ENCODE measurements around the gene GOLT1A. TPM values are rescaled to one million over a fixed set of nuclear protein-coding genes. Genes with fewer than 3 reads are reported as not detected.

Gene GOLT1A
- total and polyA plus RNA-seq, 10 of the 15 experiments (the other 5 are each of a cell fraction or from before 2014, with no cell fraction given): 0.09 to 0.46 TPM; not detected in 8

DNA sequence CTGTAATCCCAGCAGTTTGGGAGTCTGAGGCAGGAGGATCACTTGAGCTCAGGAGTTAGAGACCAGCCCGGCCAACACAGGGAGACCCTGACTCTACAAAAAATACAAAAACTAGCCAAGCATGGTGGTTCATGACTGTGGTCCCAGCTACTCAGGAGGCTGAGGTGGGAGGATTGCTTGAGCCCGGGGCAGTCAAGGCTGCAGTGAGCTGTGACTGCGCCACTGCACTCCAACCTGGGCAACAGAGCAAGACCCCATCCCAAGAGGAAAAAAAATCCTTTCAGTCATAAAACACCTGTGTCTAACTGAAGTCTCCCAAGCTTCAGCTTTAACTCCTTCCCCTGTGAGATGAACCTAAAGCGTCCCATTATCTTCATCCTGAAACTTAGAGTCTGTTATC is 33.1 kb upstream of the GOLT1A start (continued):
- TF ChIP-seq, protein P1, sequence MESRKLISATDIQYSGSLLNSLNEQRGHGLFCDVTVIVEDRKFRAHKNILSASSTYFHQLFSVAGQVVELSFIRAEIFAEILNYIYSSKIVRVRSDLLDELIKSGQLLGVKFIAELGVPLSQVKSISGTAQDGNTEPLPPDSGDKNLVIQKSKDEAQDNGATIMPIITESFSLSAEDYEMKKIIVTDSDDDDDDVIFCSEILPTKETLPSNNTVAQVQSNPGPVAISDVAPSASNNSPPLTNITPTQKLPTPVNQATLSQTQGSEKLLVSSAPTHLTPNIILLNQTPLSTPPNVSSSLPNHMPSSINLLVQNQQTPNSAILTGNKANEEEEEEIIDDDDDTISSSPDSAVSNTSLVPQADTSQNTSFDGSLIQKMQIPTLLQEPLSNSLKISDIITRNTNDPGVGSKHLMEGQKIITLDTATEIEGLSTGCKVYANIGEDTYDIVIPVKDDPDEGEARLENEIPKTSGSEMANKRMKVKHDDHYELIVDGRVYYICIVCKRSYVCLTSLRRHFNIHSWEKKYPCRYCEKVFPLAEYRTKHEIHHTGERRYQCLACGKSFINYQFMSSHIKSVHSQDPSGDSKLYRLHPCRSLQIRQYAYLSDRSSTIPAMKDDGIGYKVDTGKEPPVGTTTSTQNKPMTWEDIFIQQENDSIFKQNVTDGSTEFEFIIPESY (IDR thresholded peaks at IDR 0.05): no peak
- TF ChIP-seq NR2C1 (IDR thresholded peaks at IDR 0.05): no peak
- TF ChIP-seq, protein P2, sequence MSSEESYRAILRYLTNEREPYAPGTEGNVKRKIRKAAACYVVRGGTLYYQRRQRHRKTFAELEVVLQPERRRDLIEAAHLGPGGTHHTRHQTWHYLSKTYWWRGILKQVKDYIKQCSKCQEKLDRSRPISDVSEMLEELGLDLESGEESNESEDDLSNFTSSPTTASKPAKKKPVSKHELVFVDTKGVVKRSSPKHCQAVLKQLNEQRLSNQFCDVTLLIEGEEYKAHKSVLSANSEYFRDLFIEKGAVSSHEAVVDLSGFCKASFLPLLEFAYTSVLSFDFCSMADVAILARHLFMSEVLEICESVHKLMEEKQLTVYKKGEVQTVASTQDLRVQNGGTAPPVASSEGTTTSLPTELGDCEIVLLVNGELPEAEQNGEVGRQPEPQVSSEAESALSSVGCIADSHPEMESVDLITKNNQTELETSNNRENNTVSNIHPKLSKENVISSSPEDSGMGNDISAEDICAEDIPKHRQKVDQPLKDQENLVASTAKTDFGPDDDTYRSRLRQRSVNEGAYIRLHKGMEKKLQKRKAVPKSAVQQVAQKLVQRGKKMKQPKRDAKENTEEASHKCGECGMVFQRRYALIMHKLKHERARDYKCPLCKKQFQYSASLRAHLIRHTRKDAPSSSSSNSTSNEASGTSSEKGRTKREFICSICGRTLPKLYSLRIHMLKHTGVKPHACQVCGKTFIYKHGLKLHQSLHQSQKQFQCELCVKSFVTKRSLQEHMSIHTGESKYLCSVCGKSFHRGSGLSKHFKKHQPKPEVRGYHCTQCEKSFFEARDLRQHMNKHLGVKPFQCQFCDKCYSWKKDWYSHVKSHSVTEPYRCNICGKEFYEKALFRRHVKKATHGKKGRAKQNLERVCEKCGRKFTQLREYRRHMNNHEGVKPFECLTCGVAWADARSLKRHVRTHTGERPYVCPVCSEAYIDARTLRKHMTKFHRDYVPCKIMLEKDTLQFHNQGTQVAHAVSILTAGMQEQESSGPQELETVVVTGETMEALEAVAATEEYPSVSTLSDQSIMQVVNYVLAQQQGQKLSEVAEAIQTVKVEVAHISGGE (CRISPR knock-in tag; IDR thresholded peaks at IDR 0.05): no peak

DNA sequence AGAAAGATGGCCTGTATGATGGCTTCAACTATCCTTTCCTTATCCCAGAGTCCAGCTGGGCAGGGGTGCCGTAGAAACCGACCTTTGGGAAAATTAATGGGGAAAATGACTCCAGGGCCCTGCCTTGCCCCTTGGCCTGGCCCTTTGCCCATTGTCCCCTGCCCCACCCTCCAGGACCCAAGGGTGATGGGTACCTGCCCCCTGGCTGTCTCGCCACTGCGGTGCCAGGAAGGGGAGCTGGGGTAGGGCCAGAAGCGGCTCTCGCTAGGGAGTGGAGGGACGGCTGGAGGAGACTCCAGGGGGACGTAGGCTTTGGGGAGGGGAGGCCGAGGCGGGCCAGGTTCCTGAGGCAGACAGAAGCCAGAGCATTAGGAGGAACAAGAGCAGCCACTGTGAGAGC is 29.1 kb upstream of the GOLT1A start:
- in situ Hi-C loops (cut with MboI) (no loop called here), intact Hi-C loops (cut with micrococcal nuclease; ENCODE audit: unreplicated experiment) (no loop called here)
- FAIRE-seq (no peak), DNase-seq (ENCODE audit: low read depth, low spot score) (no peak), ATAC-seq (no peak)
- no peak overlapping the region for H3K27ac ChIP-seq (ENCODE audit: control insufficient read depth, insufficient read depth)
- no peaks in the 10 kb centered on the region for H3K9me3 ChIP-seq (replicated peaks; ENCODE audit: control insufficient read depth, insufficient read depth, low read length)
- no peaks in the 10 kb centered on the region for H3K4me1 ChIP-seq (ENCODE audit: control insufficient read depth, insufficient read depth, low read length)
- SMC1A ChIA-PET (ENCODE audit: uncharacterized antibody, unreplicated experiment): no interaction called here
- CTCF ChIA-PET: no interaction called here
- POLR2A ChIA-PET: no interaction called here
- BruUV-seq (replicated peaks): no TSS peak
- no peaks in the 10 kb centered on the region for H4K20me1 ChIP-seq (ENCODE audit: control insufficient read depth, insufficient read depth)
- peaks cover 0 to 4% of the 10 kb centered on the region in 2 experiments; a peak in 3 of 4 replicates for H3K27me3 ChIP-seq (replicated peaks in 1 of 2; ENCODE audit: control insufficient read depth in 2 of 2, insufficient read depth in 2 of 2, low read length in 1 of 2)
- WGBS (ENCODE audit: insufficient coverage, insufficient replicate concordance, low lambda C conversion rate, missing lambda C conversion rate): 44% methylated on average over 6 of the region's 10 CpGs
- H3K4me2 ChIP-seq (ENCODE audit: control insufficient read depth, insufficient read depth): no peak overlapping the region
- no peak overlapping the region for H3K9ac ChIP-seq (ENCODE audit: control insufficient read depth, insufficient read depth, low read length)
- no peaks in the 10 kb centered on the region for H3K36me3 ChIP-seq (ENCODE audit: control insufficient read depth in 2 of 2, insufficient read depth in 2 of 2, low read length in 1 of 2)
- H2AFZ ChIP-seq (ENCODE audit: control insufficient read depth, low read depth, low read length): no peak overlapping the region
- H3K79me2 ChIP-seq (ENCODE audit: control insufficient read depth, insufficient read depth, low read length): no peaks in the 10 kb centered on the region
- no peak overlapping the region for H3K4me3 ChIP-seq
- RAD21 ChIA-PET (ENCODE audit: unreplicated experiment): no interaction called here
- no peak for TF ChIP-seq CHD4 (IDR thresholded peaks at IDR 0.05)
- TF ChIP-seq, protein P2 (CRISPR knock-in tag; IDR thresholded peaks at IDR 0.05): no peak
- no peak for TF ChIP-seq MYB (IDR thresholded peaks at IDR 0.05; ENCODE audit: borderline replicate concordance, low read depth, low read length)
- no peak for TF ChIP-seq DPF2 (IDR thresholded peaks at IDR 0.05)
- TF ChIP-seq TARDBP (IDR thresholded peaks at IDR 0.05; ENCODE audit: borderline replicate concordance): no peak
- TF ChIP-seq TCF3 (IDR thresholded peaks at IDR 0.05; ENCODE audit: borderline replicate concordance, insufficient read depth, low read depth, low read length): no peak
- TF ChIP-seq SMAD5 (IDR thresholded peaks at IDR 0.05; ENCODE audit: low read depth): no peak
- TF ChIP-seq BRCA1 (IDR thresholded peaks at IDR 0.05; ENCODE audit: low read depth, low read length): no peak
- TF ChIP-seq RUNX3 (IDR thresholded peaks at IDR 0.05; ENCODE audit: low read length): no peak
- no peak for TF ChIP-seq TCF7 (IDR thresholded peaks at IDR 0.05; ENCODE audit: borderline replicate concordance)
- TF ChIP-seq NFYA (IDR thresholded peaks at IDR 0.05; ENCODE audit: borderline replicate concordance, low read depth, low read length): no peak
- no peak for TF ChIP-seq BHLHE40 (IDR thresholded peaks at IDR 0.05; ENCODE audit: borderline replicate concordance in 1 of 2, low read depth in 2 of 2, low read length in 1 of 2)
- TF ChIP-seq BACH1 (IDR thresholded peaks at IDR 0.05; ENCODE audit: borderline replicate concordance): no peak
